ENCODE measurements around the gene CHSY1.

The CHSY1 gene

GRCh38 chr15:101177866-101178265 is 74.0 kb downstream of the CHSY1 start:
- Histone ChIP-seq H3K27ac (no peak overlapping the region), H3K27me3 (ENCODE audit: insufficient read depth, low read depth) (no peaks in the 10 kb centered on the region), H3K9ac (no peak overlapping the region), H3K36me3 (ENCODE audit: insufficient read depth) (peaks cover 28% of the 10 kb centered on the region; the same call in 1 of the 2 replicates), H3K79me2 (ENCODE audit: insufficient read depth, low read depth) (peaks cover 68% of the 10 kb centered on the region), H3K4me2 (no peak overlapping the region), H3K4me1 (ENCODE audit: low read depth, poor library complexity, severe bottlenecking) (peaks cover 8% of the 10 kb centered on the region), H2AFZ (ENCODE audit: low read depth) (no peak overlapping the region), H4K20me1 (ENCODE audit: insufficient read depth) (0 out of 2 replicates have a peak, but pooled peaks cover 6% of the 10 kb centered on the region), H3K4me3 (IDR thresholded peaks at IDR 0.05; ENCODE audit: insufficient read depth, low read depth, low read length) (no peak overlapping the region)
- no peak for TF ChIP-seq CTCF (conservative IDR thresholded peaks at IDR 0.05; ENCODE audit: low read depth, low read length)

DNA sequence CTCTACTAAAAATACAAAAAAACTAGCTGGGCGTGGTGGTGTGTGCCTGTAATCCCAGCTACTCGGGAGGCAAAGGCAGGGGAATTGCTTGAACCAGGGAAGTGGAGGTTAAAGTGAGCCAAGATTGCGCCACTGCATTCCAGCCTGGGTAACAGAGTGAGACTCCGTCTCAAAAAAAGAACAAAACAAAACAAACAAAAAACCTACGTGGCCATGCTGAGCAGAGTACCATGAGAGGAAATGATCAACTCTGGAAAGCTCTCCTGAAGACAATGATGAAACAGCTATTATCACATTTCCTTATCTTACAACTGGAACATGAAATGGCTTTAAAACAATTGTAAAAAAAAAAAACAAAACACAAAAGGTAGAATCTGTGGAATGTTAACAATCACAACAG is 75.2 kb downstream of the CHSY1 start:
- no peak overlapping the region for H3K9ac ChIP-seq
- no peak overlapping the region for H2AFZ ChIP-seq (ENCODE audit: low read depth)
- no peak overlapping the region for H3K27ac ChIP-seq
- TF ChIP-seq CTCF (conservative IDR thresholded peaks at IDR 0.05; ENCODE audit: low read depth, low read length), result no peak
- peaks cover 56% of the 10 kb centered on the region for H3K79me2 ChIP-seq (ENCODE audit: insufficient read depth, low read depth)
- no peak overlapping the region for H3K4me2 ChIP-seq
- H3K27me3 ChIP-seq (ENCODE audit: insufficient read depth, low read depth), result no peaks in the 10 kb centered on the region
- peaks cover 28% of the 10 kb centered on the region; the same call in 1 of the 2 replicates for H3K36me3 ChIP-seq (ENCODE audit: insufficient read depth)
- no peaks in the 10 kb centered on the region for H3K4me1 ChIP-seq (ENCODE audit: low read depth, poor library complexity, severe bottlenecking)
- H3K4me3 ChIP-seq (IDR thresholded peaks at IDR 0.05; ENCODE audit: insufficient read depth, low read depth, low read length), result no peak overlapping the region
- no peaks in the 10 kb centered on the region for H4K20me1 ChIP-seq (ENCODE audit: insufficient read depth)

GRCh38 chr15:101175401-101175800 is 76.4 kb downstream of the CHSY1 start:
- Histone ChIP-seq H3K36me3 (ENCODE audit: insufficient read depth) (peaks cover 28% of the 10 kb centered on the region; the same call in 1 of the 2 replicates), H4K20me1 (ENCODE audit: insufficient read depth) (no peaks in the 10 kb centered on the region), H2AFZ (ENCODE audit: low read depth) (no peak overlapping the region), H3K27me3 (ENCODE audit: insufficient read depth, low read depth) (no peaks in the 10 kb centered on the region), H3K9ac (no peak overlapping the region), H3K4me1 (ENCODE audit: low read depth, poor library complexity, severe bottlenecking) (peaks cover 5% of the 10 kb centered on the region), H3K4me3 (IDR thresholded peaks at IDR 0.05; ENCODE audit: insufficient read depth, low read depth, low read length) (no peak overlapping the region), H3K79me2 (ENCODE audit: insufficient read depth, low read depth) (peaks cover 43% of the 10 kb centered on the region), H3K4me2 (no peak overlapping the region), H3K27ac (no peak overlapping the region)
- TF ChIP-seq CTCF (conservative IDR thresholded peaks at IDR 0.05; ENCODE audit: low read depth, low read length), result no peak

- Histone ChIP-seq H3K27me3 (ENCODE audit: insufficient read depth, low read depth) (no peaks in the 10 kb centered on the region), H3K79me2 (ENCODE audit: insufficient read depth, low read depth) (peaks cover 33% of the 10 kb centered on the region), H3K27ac (no peak overlapping the region), H2AFZ (ENCODE audit: low read depth) (no peak overlapping the region), H3K4me1 (ENCODE audit: low read depth, poor library complexity, severe bottlenecking) (peaks cover 16% of the 10 kb centered on the region), H4K20me1 (ENCODE audit: insufficient read depth) (no peaks in the 10 kb centered on the region), H3K4me3 (IDR thresholded peaks at IDR 0.05; ENCODE audit: insufficient read depth, low read depth, low read length) (no peak overlapping the region), H3K4me2 (no peak overlapping the region), H3K9ac (no peak overlapping the region), H3K36me3 (ENCODE audit: insufficient read depth) (peaks cover 28% of the 10 kb centered on the region; the same call in 1 of the 2 replicates)
- no peak for TF ChIP-seq CTCF (conservative IDR thresholded peaks at IDR 0.05; ENCODE audit: low read depth, low read length)
Measured at GRCh38 chr15:101174152-101174920, 77.5 kb downstream of the CHSY1 start.

Data from KMS-11 (cell line).